ENCODE data around the gene MMP8. TPM values are rescaled to one million over a fixed set of nuclear protein-coding genes. Genes with fewer than 3 reads are reported as not detected.

The MMP8 gene
- polyA plus RNA-seq, 1 donor (not counting 4 experiments of a cell fraction or from before 2014, with no cell fraction given) = 0.09 TPM

- dilution Hi-C loops (cut with MboI; ENCODE audit: extremely low pct_ligation_motif_present, low sequenced_read_pairs) = no loop called here
- peak; percentile 68 for FAIRE-seq
- no peak overlapping the region for H3K4me3 ChIP-seq (ENCODE audit: control insufficient read depth in 2 of 3, extremely low read depth in 1 of 3, insufficient read depth in 2 of 3, low read depth in 1 of 3, low read length in 3 of 3)
- no peak for DNase-seq (ENCODE audit: low read depth, low spot score)
- no peak overlapping the region for H3K4me2 ChIP-seq (ENCODE audit: control insufficient read depth, extremely low read depth, insufficient read depth, low read depth, low read length)
- no peaks in the 10 kb centered on the region for H3K9me3 ChIP-seq (ENCODE audit: control insufficient read depth, low read depth, low read length)
- H3K36me3 ChIP-seq (ENCODE audit: control insufficient read depth in 2 of 2, extremely low read depth in 1 of 2, insufficient read depth in 2 of 2, low read length in 2 of 2) = no peaks in the 10 kb centered on the region
- peaks cover 12% of the 10 kb centered on the region for H3K4me1 ChIP-seq (ENCODE audit: control insufficient read depth, extremely low read depth, insufficient read depth, low read length)
- no peaks in the 10 kb centered on the region for H3K27me3 ChIP-seq (ENCODE audit: control insufficient read depth, extremely low read depth, insufficient read depth, low read length)
- H4K20me1 ChIP-seq (ENCODE audit: control insufficient read depth, extremely low read depth, insufficient read depth, low read length) = no peaks in the 10 kb centered on the region
- H3K27ac ChIP-seq (ENCODE audit: control insufficient read depth, insufficient read depth, low read length) = no peak overlapping the region
- no peak overlapping the region for H2AFZ ChIP-seq (ENCODE audit: control insufficient read depth, low read length)
- TF ChIP-seq CTCF (optimal IDR thresholded peaks at IDR 0.05 in 1 of 3, IDR thresholded peaks at IDR 0.05 in 1 of 3, conservative IDR thresholded peaks at IDR 0.05 in 1 of 3; ENCODE audit: extremely low read depth in 1 of 3, insufficient read depth in 2 of 3, low read length in 3 of 3) (no peak), EZH2 (IDR thresholded peaks at IDR 0.05; ENCODE audit: low read length) (no peak)
- H3K9ac ChIP-seq (ENCODE audit: control insufficient read depth, extremely low read depth, insufficient read depth, low read length) = no peak overlapping the region
- no peaks in the 10 kb centered on the region for H3K79me2 ChIP-seq (ENCODE audit: control insufficient read depth, insufficient read depth, low read length)
- no peaks in the 10 kb centered on the region for H3K9me1 ChIP-seq (ENCODE audit: control insufficient read depth, extremely low read depth, insufficient read depth, low read length)
Measured at GRCh38 chr11:102753267-102753666, 28.5 kb upstream of the MMP8 start.

GRCh38 chr11:102751673-102752072 lies 26.9 kb upstream of the MMP8 start:
- Histone ChIP-seq H3K9me1 (ENCODE audit: control insufficient read depth, extremely low read depth, insufficient read depth, low read length) (no peaks in the 10 kb centered on the region), H3K27me3 (ENCODE audit: control insufficient read depth, extremely low read depth, insufficient read depth, low read length) (no peaks in the 10 kb centered on the region), H3K79me2 (ENCODE audit: control insufficient read depth, insufficient read depth, low read length) (no peaks in the 10 kb centered on the region), H3K36me3 (ENCODE audit: control insufficient read depth in 2 of 2, extremely low read depth in 1 of 2, insufficient read depth in 2 of 2, low read length in 2 of 2) (no peaks in the 10 kb centered on the region), H4K20me1 (ENCODE audit: control insufficient read depth, extremely low read depth, insufficient read depth, low read length) (no peaks in the 10 kb centered on the region), H3K4me2 (ENCODE audit: control insufficient read depth, extremely low read depth, insufficient read depth, low read depth, low read length) (no peak overlapping the region), H3K4me3 (ENCODE audit: control insufficient read depth in 2 of 3, extremely low read depth in 1 of 3, insufficient read depth in 2 of 3, low read depth in 1 of 3, low read length in 3 of 3) (no peak overlapping the region), H3K9me3 (ENCODE audit: control insufficient read depth, low read depth, low read length) (no peaks in the 10 kb centered on the region), H3K4me1 (ENCODE audit: control insufficient read depth, extremely low read depth, insufficient read depth, low read length) (peaks cover 9% of the 10 kb centered on the region), H2AFZ (ENCODE audit: control insufficient read depth, low read length) (no peak overlapping the region), H3K9ac (ENCODE audit: control insufficient read depth, extremely low read depth, insufficient read depth, low read length) (no peak overlapping the region), H3K27ac (ENCODE audit: control insufficient read depth, insufficient read depth, low read length) (no peak overlapping the region)
- DNase-seq (ENCODE audit: low read depth, low spot score) (no peak), FAIRE-seq (no peak)
- no peak for TF ChIP-seq EZH2 (IDR thresholded peaks at IDR 0.05; ENCODE audit: low read length)
- no peak for TF ChIP-seq CTCF (optimal IDR thresholded peaks at IDR 0.05 in 1 of 3, IDR thresholded peaks at IDR 0.05 in 1 of 3, conservative IDR thresholded peaks at IDR 0.05 in 1 of 3; ENCODE audit: extremely low read depth in 1 of 3, insufficient read depth in 2 of 3, low read length in 3 of 3)
- dilution Hi-C loops (cut with MboI; ENCODE audit: extremely low pct_ligation_motif_present, low sequenced_read_pairs) = no loop called here
